GM12873 (cell line): Measurements from ENCODE around the gene IGF2R.

Source experiments
- CTCF ChIP-seq: IDR thresholded peaks from 2 replicates; pipeline ENCODE4 v1.5.1; 2012; ENCODE audit warnings: low read depth, mild to moderate bottlenecking, moderate library complexity, low read length, control low read depth; ENCODE audit not compliant: insufficient read depth; ENCODE audit errors: missing control alignments

The IGF2R gene

GRCh38 chr6:160120087-160120486 is 151.2 kb downstream of the IGF2R start:
- TF ChIP-seq CTCF = no peak

GRCh38 chr6:160121558-160121957 is 152.7 kb downstream of the IGF2R start, which contains the start of gene SLC22A1:
Gene SLC22A1 (plus strand): TSS chr6:160121815. CDS start chr6:160121936, 121 bp downstream.
- TF ChIP-seq CTCF = no peak

- TF ChIP-seq CTCF = no peak
Observed at GRCh38 chr6:160121981-160122380, 153.1 kb downstream of the IGF2R start.

- TF ChIP-seq CTCF = no peak
Observed at GRCh38 chr6:160122744-160123143, 153.9 kb downstream of the IGF2R start.

- no peak for TF ChIP-seq CTCF
Observed at GRCh38 chr6:160124007-160124406, 155.1 kb downstream of the IGF2R start.

GRCh38 chr6:160124605-160125004 is 155.7 kb downstream of the IGF2R start:
- TF ChIP-seq CTCF = no peak

- TF ChIP-seq CTCF = no peak
Observed at GRCh38 chr6:160127270-160128124, 158.6 kb downstream of the IGF2R start.
